Measurements from ENCODE around the gene LARP4.
"Not testable (repeated sequence)": the region's sequence is repeated elsewhere in the genome, so short reads cannot be mapped to it uniquely, and the experiment has no call there.

The LARP4 gene

DNA sequence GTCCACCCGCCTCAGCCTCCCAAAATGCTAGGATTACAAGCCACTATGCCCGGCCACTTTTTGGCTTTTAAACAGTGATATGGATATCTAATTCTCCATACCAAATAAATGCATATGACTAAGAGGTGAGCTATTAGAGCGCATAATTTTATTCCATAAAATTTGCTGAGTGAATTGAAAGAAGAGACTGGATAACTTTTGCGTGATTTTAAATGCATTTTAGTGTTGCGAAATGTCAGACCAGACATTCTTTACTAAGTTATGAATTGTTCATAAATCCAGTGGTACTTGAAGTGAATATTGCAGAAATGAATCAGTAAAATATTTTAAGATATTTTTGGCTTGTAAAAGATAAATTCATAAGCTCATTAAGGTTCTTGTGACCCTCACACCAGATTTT is 53.2 kb downstream of the LARP4 start:
- no peak overlapping the region for H3K4me3 ChIP-seq (ENCODE audit: low read length)
- DNase-seq (ENCODE audit: low read depth, low spot score), result no peak

DNA sequence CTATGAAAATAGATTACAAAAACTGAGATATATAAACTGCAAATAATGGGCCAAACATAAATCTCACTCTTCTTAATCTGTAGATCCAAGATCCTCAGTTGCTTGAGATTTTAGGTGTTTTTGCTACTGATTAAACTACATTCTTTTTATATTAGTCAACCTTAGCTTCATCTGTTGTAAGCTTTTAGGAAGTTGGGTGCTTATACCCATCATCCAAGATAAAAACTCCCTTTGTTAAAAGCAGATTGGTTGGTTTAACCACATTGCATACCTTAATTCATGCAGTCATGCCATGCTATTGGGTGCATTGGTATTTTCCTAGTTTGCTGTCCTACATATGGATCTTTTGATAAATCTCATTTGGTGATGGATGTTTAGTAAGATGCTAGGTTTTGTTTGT is 57.9 kb downstream of the LARP4 start:
- no peak for DNase-seq (ENCODE audit: low read depth, low spot score)
- H3K4me3 ChIP-seq (ENCODE audit: low read length), result no peak overlapping the region

DNA sequence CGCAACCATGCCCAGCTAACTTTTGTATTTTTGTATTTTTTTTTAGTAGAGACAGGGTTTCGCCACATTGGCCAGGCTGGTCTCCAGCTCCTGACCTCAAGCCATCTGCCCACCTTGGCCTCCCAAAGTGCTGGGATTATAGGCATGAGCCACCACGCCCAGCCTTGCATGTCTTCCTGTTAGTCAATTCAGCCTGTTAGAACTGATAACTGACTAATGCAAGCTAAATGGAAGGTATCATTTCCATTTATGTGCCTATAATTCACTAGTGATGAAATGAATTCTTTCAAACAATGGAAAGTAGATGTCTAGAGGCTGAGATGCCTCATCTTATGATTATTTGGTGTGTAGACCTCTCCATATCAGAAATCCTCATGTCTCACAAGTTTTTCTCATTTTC is 66.8 kb downstream of the LARP4 start:
- DNase-seq (ENCODE audit: low read depth, low spot score), result no peak
- H3K4me3 ChIP-seq (ENCODE audit: low read length), result no peak overlapping the region

DNA sequence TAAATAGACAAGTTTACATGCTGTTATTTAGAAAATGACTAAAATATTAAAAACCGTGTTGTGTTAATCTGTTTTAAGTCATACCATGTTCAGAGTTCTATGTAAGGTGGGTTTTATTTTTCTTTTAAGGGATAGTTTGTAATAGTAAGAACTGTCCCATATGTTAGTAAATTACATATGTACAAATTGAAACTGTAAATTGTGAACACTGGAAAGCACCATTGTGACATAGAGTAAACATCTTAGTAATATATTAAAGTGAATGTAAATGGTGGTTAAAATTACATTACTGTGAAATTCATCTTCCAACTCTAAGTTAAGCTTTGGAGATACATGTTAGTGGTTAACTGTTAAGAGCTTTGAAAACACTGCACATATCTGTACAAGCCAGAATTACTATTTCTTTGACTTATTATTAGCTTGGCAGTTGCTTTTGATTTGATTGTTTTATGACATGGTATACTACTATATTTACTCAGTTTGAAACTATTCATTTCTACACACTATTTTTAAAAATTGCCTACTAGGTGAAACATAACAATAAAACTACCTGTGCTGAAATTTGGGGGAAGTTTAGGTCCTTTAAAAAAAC is 76.7 kb downstream of the LARP4 start:
- no peak overlapping the region for H3K4me3 ChIP-seq (ENCODE audit: low read length)

DNA sequence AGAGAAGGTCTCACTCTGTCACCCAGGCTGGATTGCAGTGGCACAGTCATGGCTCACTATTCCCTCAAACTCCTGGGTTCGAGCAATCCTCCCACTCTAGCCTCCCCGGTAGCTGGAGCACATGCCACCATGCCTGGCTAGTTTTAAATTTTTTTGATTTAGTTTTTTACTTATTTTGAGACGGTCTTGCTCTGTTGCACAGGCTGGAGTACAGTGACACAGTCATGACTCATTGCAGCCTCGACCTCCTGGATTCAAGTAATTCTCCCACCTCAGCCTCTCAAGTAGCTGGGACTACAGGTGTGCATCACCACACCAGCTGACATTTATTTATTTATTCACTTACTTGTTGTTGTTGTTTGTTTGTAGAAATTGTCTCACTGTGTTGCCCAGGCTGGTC is 81.9 kb downstream of the LARP4 start:
- no peak for DNase-seq (ENCODE audit: low read depth, low spot score)

More for the DNA sequence above, 76.7 kb downstream of the LARP4 start:
- DNase-seq (ENCODE audit: low read depth, low spot score), result no peak

DNA sequence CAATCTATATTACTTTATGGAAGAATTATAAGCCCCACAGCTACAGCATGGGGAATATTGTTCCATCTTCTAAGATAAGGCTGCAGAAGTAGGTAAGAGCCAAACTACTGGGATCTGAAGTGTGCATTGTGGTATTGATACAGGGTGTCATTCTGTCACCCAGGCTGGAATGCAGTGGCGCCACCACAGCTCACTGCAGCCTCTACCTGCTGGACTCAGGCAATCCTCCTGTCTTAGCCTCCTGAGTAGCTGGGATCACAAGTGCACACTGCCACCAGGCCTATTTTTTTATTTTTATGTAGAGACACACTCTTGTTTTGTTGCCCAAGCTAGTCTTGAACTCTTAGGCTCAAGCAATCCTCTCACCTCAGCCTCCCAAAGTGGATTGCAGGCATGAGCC is 82.8 kb downstream of the LARP4 start:
- no peak for DNase-seq (ENCODE audit: low read depth, low spot score)
- no peak overlapping the region for H3K4me3 ChIP-seq (ENCODE audit: low read length)

More for the DNA sequence above, 81.9 kb downstream of the LARP4 start:
- no peak overlapping the region for H3K4me3 ChIP-seq (ENCODE audit: low read length)

DNA sequence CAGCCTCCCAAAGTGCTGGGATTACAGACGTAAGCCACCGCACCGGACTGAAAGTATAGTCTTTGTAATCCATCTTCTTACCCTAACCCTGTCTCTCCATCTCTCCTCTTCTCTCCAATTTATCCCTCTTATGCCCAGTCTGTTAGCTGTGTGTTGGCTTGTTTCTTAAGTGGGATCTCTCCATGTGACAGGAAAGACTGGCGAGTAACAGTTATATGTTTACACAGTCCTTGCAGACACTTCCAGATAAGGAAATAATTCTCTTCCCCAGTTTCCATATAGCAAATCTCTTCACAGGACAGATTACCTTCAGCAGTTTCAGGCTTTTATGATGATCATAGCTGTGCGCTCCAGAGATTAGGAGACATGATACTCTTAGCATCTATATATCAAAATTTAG is 88.1 kb downstream of the LARP4 start:
- H3K4me3 ChIP-seq (ENCODE audit: low read length), result no peak overlapping the region
- DNase-seq (ENCODE audit: low read depth, low spot score), result no peak

DNA sequence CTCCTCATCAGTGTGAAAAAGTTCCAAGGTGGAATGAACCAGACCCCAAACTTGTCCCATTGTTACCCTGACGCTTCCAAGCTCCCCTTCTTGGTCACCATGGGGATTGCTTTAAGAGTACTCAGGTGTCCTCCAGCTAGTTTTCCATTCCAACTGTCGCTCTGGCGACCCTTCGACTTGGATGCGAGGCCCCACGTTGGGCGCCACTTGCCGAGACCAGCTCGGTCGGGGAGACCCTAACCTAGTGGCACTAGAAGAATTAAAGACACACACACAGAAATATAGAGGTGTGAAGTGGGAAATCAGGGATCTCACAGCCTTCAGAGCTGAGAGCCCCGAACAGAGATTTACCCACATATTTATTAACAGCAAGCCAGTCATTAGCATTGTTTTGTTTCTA is 97.4 kb downstream of the LARP4 start:
- H3K4me3 ChIP-seq (ENCODE audit: low read length); DNase-seq (ENCODE audit: low read depth, low spot score): not testable (repeated sequence)

DNA sequence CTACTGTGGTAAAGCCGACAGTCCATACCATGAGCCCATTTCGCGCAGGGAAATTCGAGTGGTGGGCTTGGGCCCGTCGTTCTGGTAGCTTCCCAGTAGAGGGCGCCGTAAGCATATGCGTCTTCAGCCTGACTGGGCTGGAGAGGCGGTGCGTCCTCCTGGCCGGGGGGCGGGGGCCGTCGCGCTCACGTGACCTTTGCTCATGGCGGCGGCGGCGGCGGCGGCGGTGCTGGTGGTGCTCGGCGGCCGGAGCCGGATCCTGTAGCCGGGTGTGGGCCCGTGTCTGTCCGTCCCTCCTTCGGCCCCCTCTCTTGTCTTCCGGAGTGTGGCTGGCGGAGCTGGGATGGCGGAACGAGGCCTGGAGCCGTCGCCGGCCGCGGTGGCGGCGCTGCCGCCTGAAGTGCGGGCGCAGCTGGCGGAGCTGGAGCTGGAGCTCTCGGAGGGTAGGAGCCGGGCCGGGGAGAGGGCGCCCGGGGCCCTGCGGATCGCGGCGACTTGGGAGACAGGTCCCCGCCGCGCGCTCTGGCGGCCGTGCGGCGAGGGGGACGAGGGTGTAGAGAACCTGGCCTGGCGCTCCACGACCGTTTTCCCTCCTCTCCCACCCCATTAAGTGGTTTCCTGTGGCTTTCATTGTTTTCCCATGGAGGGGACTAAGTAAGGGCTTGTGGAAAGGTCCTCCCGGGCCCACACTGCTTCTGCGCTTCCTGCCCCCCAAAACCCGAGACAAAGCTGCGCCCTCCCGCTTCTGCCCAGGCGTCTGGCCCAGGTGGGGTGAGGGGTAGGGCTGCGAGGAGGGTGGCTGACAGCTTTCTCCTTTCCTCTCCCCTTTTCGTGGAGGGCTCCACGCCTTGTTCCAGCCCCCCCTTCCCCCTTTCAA is 104.4 kb downstream of the LARP4 start, which contains the start of gene DIP2B:
Gene DIP2B (plus strand): TSS at position 188 of the 877 bp plus-strand sequence. CDS start 156 bp downstream, at position 344.
- peak; percentile 80 for DNase-seq (ENCODE audit: low read depth, low spot score)

DNA sequence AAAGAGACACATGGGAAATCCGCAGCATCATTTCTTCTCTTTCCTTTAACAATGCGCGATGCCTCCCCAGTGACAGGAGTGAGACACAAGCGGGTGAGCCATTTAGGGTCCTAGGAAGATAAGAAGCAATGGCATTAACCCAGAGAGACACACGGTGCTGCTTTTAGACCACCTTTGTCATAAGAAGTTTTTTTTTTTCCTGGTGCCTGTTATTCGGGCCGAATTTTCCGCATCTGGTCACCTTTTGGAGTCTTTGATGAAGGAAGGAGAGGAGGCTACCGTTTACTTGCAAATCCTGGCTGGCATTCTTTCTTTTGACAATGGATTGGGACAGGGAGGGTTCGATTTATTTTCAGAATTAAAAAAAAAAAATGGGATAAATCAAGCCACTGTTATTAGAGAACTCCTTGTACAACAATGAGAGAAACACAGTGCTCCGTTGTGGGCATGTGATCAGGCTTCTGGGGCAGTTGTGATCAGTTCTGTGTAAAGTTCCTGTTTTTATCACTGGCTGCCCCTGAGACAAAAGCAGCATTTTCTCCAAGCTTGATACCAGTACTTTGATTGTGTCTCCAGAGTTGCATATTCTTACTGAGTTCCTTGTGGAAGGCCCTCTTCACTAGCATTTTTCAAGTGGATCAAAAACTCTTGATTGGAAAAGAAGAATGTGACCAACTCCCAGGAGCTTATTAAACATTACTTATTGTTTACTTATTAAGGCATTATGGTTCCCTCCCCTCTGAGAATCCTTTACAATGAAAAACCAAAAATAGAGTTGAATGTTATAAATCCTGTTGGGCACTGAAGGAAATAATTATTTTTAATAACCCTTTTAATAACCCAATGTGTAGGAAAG is 105.2 kb downstream of the LARP4 start:
- peak overlapping the region; percentile 87 for H3K4me3 ChIP-seq (ENCODE audit: low read length)
- peak; percentile 16 for DNase-seq (ENCODE audit: low read depth, low spot score)

More for the DNA sequence above, 104.4 kb downstream of the LARP4 start, which contains the start of gene DIP2B:
- peak within 1 kb of the TSS; percentile 87 for H3K4me3 ChIP-seq (ENCODE audit: low read length)

DNA sequence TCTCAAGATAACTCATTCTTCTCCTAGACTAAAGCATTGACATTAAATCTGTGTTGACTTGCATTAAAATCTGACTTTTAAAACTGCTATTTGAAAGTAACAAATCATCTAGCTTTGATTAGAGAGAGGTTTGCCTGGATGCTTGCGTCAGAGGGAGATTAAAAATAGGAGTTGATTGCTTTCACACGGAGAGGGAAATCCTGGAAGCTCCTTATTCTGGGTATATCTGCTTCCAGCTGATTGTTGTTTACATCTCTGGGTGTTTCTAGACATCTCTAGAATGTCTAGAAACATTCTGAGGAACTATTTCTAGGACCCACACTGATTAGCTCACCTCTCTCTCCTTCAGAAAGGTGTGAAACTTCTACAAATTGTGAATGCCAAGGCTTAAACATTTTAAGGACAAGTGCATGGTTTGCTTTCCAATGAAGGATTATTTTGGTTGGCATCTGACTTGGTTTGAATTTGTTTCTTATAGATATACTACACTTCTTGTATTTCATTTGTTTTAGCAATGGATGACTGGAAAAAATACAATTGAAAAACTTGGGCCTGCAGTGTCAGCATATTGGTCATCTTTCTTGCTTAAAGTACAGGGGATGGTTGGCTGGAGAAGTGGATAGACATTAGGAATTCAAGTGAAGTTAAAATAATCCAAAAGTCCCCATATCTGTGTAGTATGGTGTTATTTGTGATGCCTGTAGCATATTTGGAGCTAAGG is 106.2 kb downstream of the LARP4 start:
- H3K4me3 ChIP-seq (ENCODE audit: low read length), result no peak overlapping the region
- DNase-seq (ENCODE audit: low read depth, low spot score), result no peak

DNA sequence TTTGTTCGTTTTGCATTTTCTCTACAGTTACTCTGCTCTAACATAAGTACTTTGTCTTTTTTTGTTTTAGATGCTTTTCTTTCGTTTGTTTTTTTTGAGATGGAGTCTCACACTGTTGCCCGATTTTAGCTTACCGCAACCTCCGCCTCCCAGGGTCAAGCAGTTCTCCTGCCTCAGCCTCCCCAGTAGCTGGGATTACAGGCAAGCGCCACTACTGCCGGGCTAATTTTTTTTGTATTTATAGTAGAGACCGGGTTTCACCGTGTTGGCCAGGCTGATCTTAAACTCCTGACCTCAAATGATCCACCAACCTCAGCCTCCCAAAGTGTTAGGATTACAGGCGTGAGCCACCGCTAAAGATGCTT is 106.8 kb downstream of the LARP4 start:
- DNase-seq (ENCODE audit: low read depth, low spot score), result no peak
- no peak overlapping the region for H3K4me3 ChIP-seq (ENCODE audit: low read length)

DNA sequence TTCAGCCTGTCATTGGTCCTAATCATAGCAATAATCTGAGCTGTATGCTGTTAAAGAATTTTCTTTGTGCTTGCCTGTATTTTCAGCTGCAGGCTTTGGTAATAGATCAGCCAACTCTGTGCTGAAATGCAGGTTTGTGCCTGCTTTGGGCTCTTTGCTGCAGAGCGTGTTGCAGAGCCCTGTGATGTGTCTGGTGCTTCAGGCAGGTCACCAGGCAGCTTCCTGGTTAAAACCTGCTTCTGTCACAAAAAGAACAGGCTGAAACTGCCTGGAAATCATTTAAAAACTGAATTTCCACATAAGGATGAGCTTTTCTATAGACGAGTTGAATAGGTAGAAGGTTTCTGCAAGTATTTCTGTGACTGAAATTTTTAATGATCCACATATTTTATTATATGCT is 107.2 kb downstream of the LARP4 start:
- H3K4me3 ChIP-seq (ENCODE audit: low read length), result no peak overlapping the region

DNA sequence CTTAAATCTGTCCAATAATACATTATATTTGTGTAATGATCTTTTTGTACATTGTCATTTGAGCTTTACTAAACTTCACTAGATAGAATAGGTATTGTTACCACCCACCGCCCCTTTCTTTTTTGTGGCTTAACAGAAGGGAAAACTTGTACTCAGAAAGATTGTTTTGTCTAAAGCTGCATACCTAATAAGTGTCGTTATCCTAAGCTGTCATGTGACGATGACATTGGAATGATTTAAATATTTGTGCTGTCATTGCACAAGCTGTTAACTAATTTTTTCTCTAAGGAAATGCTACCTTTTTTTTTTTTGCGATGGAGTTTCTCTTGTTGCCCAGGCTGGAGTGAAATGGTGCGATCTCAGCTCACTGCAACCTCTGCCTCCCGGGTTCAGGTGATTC is 107.7 kb downstream of the LARP4 start:
- DNase-seq (ENCODE audit: low read depth, low spot score), result no peak
- H3K4me3 ChIP-seq (ENCODE audit: low read length), result no peak overlapping the region

More for the DNA sequence above, 107.2 kb downstream of the LARP4 start:
- no peak for DNase-seq (ENCODE audit: low read depth, low spot score)

DNA sequence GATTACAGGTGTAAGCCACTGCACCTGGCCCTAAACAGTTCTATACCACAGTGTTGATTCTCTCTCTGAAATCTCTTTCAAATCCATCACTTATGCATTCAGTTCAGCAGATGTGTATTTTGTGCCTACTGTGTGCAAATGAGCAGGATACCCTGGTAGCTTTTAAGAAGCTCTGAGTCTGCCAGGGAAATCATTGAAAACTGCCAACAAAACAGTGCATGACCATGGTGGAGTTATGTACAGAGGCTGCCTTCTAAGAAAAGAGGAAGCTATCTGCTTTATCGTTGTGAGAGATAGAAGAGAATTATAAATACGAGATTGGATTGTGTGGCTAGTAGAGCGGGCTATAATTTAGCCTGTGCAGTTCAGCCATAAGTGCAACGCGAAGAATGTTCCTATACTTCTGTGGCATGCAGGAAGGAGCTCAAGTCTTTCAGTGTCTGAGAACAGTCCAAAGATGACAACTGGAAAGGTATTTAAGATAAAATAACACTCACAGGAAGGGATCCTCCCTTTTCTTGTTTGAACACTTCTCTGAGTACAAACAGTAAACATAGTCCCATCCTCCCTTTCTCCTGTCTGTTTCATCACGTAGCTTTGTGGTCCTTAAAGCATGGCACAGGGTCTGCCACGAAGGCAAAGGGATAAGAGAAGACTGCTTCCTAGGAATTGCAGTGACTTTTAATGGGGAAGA is 108.4 kb downstream of the LARP4 start:
- no peak for DNase-seq (ENCODE audit: low read depth, low spot score)

DNA sequence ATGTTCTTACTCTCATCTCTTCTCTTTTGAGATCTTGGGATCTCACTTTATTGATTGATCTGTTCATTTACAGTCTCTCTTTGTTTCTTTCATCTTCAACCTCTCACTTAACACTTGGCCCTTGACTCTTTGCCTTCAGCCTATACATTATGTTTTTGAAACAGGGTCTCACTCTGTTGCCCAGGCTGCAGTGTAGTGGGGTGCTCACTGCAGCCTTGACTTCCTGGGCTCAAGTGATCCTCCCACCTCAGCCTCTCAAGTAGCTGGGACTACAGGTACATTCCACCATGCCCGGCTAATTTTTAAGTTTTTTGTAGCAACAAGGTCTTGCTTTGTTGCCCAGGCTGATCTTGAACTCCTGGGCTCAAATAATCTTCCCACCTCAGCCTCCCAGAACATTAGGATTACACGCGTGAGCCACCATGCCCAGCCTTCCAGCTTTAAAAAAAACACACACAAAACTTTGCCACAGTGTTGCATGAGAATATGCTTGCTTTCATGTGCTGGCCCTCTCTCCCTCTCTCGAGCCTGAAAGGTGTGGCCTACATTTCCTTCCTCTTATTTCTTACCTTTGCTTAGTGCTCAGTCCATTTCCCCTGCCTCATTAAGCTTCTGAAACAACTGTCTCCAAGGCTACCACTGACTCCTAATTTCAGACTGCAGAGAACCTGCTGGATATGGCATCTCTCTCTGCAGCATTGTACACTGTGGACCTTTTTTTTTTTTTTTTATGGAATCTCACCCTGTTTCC is 114.0 kb downstream of the LARP4 start:
- no peak overlapping the region for H3K4me3 ChIP-seq (ENCODE audit: low read length)
- no peak for DNase-seq (ENCODE audit: low read depth, low spot score)

More for the DNA sequence above, 108.4 kb downstream of the LARP4 start:
- no peak overlapping the region for H3K4me3 ChIP-seq (ENCODE audit: low read length)

DNA sequence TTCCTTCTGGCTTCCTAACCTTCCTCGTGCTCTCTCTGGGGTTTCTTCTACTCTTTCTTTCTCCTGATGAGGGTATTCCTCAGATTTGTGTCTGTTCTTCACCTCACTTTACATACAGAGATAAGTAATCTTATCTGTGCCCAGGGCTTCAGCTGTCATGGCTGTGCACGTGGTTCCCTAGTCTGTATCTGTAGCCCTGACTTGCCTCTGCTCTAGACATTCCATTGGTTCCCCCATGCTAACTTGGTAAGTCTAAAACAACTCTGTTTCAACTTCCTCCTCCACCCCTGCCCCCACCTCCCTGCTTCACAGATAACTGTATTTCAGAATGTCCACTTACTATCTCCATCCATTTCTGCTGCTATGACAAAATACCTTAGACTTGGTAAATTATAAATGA is 114.9 kb downstream of the LARP4 start:
- no peak for DNase-seq (ENCODE audit: low read depth, low spot score)
- no peak overlapping the region for H3K4me3 ChIP-seq (ENCODE audit: low read length)

All from Jurkat, Clone E6-1 (cell line).